HFFc6 (cell line): Measurements from ENCODE around the gene HNRNPUL1. TPM values are rescaled to one million over a fixed set of nuclear protein-coding genes. Genes with fewer than 3 reads are reported as not detected.

Experiments
- DNase-seq: peaks from one replicate; pipeline ENCODE4 v3.0.0-alpha.2; 2018
- H3K27ac Mint-ChIP-seq: 2 replicates; pipeline ENCODE4 v1.8.0; 2020; ENCODE audit warnings: mild to moderate bottlenecking, mixed read lengths
- H3K27me3 Mint-ChIP-seq: 2 replicates; pipeline ENCODE4 v1.8.0; 2021; ENCODE audit warnings: mild to moderate bottlenecking, moderate library complexity, mixed read lengths; ENCODE audit not compliant: insufficient read depth
- H3K36me3 Mint-ChIP-seq: 2 replicates; pipeline ENCODE4 v1.8.0; 2021; ENCODE audit warnings: low read depth, mixed read lengths
- H3K4me1 Mint-ChIP-seq: 2 replicates; pipeline ENCODE4 v1.8.0; 2020; ENCODE audit warnings: low read depth, mixed read lengths
- H3K4me3 Mint-ChIP-seq: 2 replicates; pipeline ENCODE4 v1.8.0; 2020; ENCODE audit warnings: mild to moderate bottlenecking, moderate library complexity, mixed read lengths
- H3K9me3 Mint-ChIP-seq: 2 replicates; pipeline ENCODE4 v1.8.0; 2020; ENCODE audit warnings: mild to moderate bottlenecking, mixed read lengths
- CTCF ChIP-seq: fragments of 200-600 bp; sonication (generic); IDR thresholded peaks from 2 replicates; pipeline ENCODE4 v1.5.0; 2021; ENCODE audit warnings: antibody characterized with exemption, mild to moderate bottlenecking
- long read RNA-seq: library from polyadenylated mRNA; unstranded; transcript quantifications from one replicate; pipeline ENCODE4 v2.0.0, GENCODE V29; 2019
- total RNA-seq, 6 experiments: library from RNA; stranded (reverse); fragmentation: NEBNext Ultra II Directional; extraction: Animal tissue kit (Norgen Biotek cat#: 25700); gene quantifications; 2 replicates in 1 of 6; 3 replicates in 5 of 6; pipeline ENCODE4 v1.2.3, GENCODE V29; 2021

The HNRNPUL1 gene
- 100 to 1,000 TPM; 176 to 245 (median 234) TPM for total RNA-seq
- long read RNA-seq, transcript HNRNPUL1-204 (15 exons, 3,555 nt) = major isoform, 8 of 38 reads
- long read RNA-seq, partial matches to known transcripts = 21 of 38 reads
- long read RNA-seq, other reads (novel, unspliced or antisense) = 7 of 38 reads

GRCh38 chr19:41263850-41264580, at the start of gene HNRNPUL1:
Gene HNRNPUL1, plus strand, starts transcription at chr19:41264372. Its CDS starts 132 bp downstream, at chr19:41264504.
- Mint-ChIP-seq H3K4me1 (peaks cover 54% of the 10 kb centered on the region), H3K36me3 (peaks cover 36% of the 10 kb centered on the region), H3K9me3 (no peaks in the 10 kb centered on the region), H3K4me3 (peak within 1 kb of the TSS; percentile 94), H3K27me3 (peaks cover 21% of the 10 kb centered on the region), H3K27ac (peak within 1 kb of the TSS; percentile 98)
- peak; percentile 64 for TF ChIP-seq CTCF
- peak; percentile 100 for DNase-seq

GRCh38 chr19:41217741-41218140, 46.4 kb upstream of the HNRNPUL1 start:
- Mint-ChIP-seq H3K36me3 (peaks cover 30% of the 10 kb centered on the region), H3K9me3 (peaks cover 4% of the 10 kb centered on the region; the same call in 1 of the 2 replicates), H3K27me3 (peaks cover 7% of the 10 kb centered on the region), H3K27ac (peak overlapping the region; percentile 96), H3K4me1 (peaks cover 43% of the 10 kb centered on the region), H3K4me3 (no peak overlapping the region; the same call in 1 of the 2 replicates)
- no peak for DNase-seq
- no peak for TF ChIP-seq CTCF

DNA sequence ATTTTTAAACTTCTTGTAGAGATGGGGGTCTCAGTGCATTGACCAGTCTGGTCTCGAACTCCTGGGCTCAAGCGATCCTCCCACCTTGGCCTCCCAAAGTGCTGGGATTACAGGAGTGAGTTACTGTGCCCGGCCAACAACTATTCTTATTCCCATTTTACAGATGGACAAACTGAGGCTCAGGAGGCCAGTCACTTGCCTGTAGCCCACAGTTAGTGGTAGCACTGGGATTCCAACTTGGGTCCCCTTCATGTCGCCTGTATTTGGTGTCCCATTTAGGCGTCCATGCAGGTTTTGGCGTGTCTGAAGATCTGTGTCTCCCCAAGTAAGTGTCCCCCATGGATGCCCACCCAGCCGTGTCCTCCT, 45.9 kb upstream of the HNRNPUL1 start:
- Mint-ChIP-seq H3K4me1 (peaks cover 48% of the 10 kb centered on the region), H3K9me3 (peaks cover 4% of the 10 kb centered on the region; the same call in 1 of the 2 replicates)

DNA sequence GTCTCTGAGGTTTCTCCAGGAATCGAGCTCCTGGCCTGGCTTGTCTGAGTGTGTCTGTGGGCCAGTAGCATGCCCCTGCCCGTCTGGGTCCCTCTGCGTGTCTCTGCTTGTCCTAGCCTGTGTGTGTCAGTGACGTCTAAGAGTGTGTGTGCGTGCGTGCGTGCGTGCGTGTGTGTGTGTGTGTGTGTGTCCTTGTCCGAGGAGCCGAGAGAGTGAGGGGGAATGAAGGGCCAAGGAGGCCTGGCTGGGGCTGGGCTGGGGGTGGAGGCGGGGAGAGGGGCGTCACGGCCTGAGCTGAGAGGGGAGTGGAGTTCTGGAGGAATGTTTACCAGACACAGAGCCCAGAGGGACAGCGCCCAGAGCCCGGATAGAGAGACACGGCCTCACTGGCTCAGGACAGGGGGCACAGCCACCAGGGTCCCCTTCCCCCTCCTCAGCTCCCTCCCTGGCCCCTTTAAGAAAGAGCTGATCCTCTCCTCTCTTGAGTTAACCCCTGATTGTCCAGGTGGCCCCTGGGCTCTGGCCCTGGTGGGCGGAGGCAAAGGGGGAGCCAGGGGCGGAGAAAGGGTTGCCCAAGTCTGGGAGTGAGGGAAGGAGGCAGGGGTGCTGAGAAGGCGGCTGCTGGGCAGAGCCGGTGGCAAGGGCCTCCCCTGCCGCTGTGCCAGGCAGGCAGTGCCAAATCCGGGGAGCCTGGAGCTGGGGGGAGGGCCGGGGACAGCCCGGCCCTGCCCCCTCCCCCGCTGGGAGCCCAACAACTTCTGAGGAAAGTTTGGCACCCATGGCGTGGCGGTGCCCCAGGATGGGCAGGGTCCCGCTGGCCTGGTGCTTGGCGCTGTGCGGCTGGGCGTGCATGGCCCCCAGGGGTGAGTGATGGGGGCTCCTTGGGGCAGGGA, 45.3 kb upstream of the HNRNPUL1 start, which contains the start of gene AXL:
Gene AXL, plus strand, starts transcription at position 609 of the 893 bp plus-strand sequence. Its CDS starts 170 bp downstream, at position 779.
- H3K9me3 Mint-ChIP-seq = peaks cover 4% of the 10 kb centered on the region; the same call in 1 of the 2 replicates
- peak within 1 kb of the TSS; percentile 99 for H3K4me3 Mint-ChIP-seq
- H3K4me1 Mint-ChIP-seq = peaks cover 54% of the 10 kb centered on the region
- DNase-seq = peak; percentile 79
- peaks cover 9% of the 10 kb centered on the region for H3K27me3 Mint-ChIP-seq
- peak within 1 kb of the TSS; percentile 96 for H3K27ac Mint-ChIP-seq
- TF ChIP-seq CTCF = no peak
- peaks cover 39% of the 10 kb centered on the region for H3K36me3 Mint-ChIP-seq

More for the DNA sequence above, 45.9 kb upstream of the HNRNPUL1 start:
- DNase-seq = no peak
- Mint-ChIP-seq H3K4me3 (peak overlapping the region; percentile 99), H3K27me3 (peaks cover 7% of the 10 kb centered on the region), H3K27ac (peak overlapping the region; percentile 96), H3K36me3 (peaks cover 35% of the 10 kb centered on the region)
- no peak for TF ChIP-seq CTCF

- Mint-ChIP-seq H3K27me3 (peaks cover 9% of the 10 kb centered on the region), H3K36me3 (peaks cover 51% of the 10 kb centered on the region), H3K9me3 (peaks cover 4% of the 10 kb centered on the region; the same call in 1 of the 2 replicates), H3K4me1 (peaks cover 66% of the 10 kb centered on the region), H3K4me3 (peak overlapping the region; percentile 99), H3K27ac (peak overlapping the region; percentile 96)
- DNase-seq = no peak
- TF ChIP-seq CTCF = no peak
These were observed 44.1 kb upstream of the HNRNPUL1 start for GRCh38 chr19:41219924-41220567.
